ENCODE measurements around the gene ZNF74. TPM values are rescaled to one million over a fixed set of nuclear protein-coding genes. Genes with fewer than 3 reads are reported as not detected.
"Not testable (repeated sequence)": the region's sequence is repeated elsewhere in the genome, so short reads cannot be mapped to it uniquely, and the experiment has no call there.

Gene ZNF74
- total RNA-seq, 4 donors from 2014 or later, result 8.2 to 32.0 (median 10.8) TPM

DNA sequence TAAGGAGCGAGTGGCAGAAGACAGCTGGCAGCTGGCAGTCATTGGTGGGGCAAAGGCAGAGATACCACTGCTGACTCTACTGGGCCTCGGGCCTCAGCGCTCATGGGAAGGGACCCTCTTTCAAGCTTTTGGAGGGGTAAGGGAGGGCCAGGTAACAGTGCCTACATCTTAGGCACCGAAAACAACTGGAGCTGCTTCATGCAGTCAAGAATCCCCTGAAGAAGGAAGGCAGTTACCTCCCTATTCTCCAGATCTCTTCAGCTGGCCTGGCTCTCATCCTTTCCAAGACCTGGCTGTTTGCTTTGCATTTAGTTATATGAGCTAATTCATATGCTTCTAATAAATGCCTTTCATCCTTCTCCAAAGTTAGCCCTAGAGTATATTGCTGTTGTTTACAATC lies 15.8 kb upstream of the ZNF74 start:
- no peak for DNase-seq
- TF ChIP-seq, protein P1, sequence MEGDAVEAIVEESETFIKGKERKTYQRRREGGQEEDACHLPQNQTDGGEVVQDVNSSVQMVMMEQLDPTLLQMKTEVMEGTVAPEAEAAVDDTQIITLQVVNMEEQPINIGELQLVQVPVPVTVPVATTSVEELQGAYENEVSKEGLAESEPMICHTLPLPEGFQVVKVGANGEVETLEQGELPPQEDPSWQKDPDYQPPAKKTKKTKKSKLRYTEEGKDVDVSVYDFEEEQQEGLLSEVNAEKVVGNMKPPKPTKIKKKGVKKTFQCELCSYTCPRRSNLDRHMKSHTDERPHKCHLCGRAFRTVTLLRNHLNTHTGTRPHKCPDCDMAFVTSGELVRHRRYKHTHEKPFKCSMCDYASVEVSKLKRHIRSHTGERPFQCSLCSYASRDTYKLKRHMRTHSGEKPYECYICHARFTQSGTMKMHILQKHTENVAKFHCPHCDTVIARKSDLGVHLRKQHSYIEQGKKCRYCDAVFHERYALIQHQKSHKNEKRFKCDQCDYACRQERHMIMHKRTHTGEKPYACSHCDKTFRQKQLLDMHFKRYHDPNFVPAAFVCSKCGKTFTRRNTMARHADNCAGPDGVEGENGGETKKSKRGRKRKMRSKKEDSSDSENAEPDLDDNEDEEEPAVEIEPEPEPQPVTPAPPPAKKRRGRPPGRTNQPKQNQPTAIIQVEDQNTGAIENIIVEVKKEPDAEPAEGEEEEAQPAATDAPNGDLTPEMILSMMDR (IDR thresholded peaks at IDR 0.05), result no peak
- no peak for TF ChIP-seq POLR2A (IDR thresholded peaks at IDR 0.05)
- intact Hi-C loops (cut with DNase I; ENCODE audit: low total_unique reads), result no loop called here
- Histone ChIP-seq H3K36me3 (no peaks in the 10 kb centered on the region), H3K4me1 (no peaks in the 10 kb centered on the region), H3K27ac (no peak overlapping the region), H3K4me3 (no peak overlapping the region), H3K27me3 (no peaks in the 10 kb centered on the region), H3K9me3 (peaks cover 0 to 2% of the 10 kb centered on the region in 2 donors)

DNA sequence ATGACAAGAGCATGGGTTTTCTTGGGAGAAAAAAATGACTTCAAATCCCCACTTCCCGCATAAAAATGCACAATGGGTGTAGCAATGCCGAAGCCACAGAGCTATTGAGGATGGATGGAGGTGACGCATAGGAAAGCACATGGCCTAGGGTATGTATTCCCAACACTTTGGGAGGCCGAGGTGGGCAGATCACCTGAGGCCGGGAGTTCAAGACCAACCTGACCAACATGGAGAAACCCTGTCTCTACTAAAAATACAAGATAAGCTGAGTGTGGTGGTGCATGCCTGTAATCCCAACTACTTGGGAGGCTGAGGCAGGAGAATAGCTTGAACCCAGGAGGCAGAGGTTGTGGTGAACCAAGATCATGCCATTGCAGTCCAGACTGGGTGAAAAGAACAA lies 15.3 kb upstream of the ZNF74 start:
- intact Hi-C loops (cut with DNase I; ENCODE audit: low total_unique reads); H3K4me3 ChIP-seq; H3K27ac ChIP-seq; H3K27me3 ChIP-seq; H3K36me3 ChIP-seq; H3K9me3 ChIP-seq; DNase-seq; H3K4me1 ChIP-seq: not testable (repeated sequence)

DNA sequence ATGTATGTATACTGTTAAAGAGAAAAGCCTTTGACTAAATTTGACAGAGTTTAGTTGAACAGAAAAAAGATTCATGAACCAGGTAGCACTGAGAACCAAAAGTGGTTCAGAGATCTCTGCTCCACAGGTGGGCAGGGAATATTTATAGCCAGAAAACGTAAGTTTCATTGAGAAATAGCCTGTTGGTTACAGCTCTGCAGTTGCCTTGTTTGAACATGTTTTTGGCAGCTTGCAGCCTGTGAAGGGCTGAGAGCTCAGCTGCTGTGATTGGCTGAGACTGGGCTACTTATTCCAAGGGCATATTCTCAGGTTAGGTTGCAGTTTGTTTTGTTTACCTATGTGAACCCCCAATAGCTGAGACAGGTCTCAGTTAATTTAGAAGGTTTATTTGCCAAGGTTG lies 13.5 kb upstream of the ZNF74 start:
- Histone ChIP-seq H3K4me1 (no peaks in the 10 kb centered on the region), H3K36me3 (no peaks in the 10 kb centered on the region), H3K27ac (no peak overlapping the region), H3K4me3 (no peak overlapping the region), H3K9me3 (no peaks in the 10 kb centered on the region), H3K27me3 (no peaks in the 10 kb centered on the region)
- no peak for DNase-seq
- intact Hi-C loops (cut with DNase I; ENCODE audit: low total_unique reads), result no loop called here
- TF ChIP-seq, protein P1 (IDR thresholded peaks at IDR 0.05), result no peak
- TF ChIP-seq POLR2A (IDR thresholded peaks at IDR 0.05), result no peak

DNA sequence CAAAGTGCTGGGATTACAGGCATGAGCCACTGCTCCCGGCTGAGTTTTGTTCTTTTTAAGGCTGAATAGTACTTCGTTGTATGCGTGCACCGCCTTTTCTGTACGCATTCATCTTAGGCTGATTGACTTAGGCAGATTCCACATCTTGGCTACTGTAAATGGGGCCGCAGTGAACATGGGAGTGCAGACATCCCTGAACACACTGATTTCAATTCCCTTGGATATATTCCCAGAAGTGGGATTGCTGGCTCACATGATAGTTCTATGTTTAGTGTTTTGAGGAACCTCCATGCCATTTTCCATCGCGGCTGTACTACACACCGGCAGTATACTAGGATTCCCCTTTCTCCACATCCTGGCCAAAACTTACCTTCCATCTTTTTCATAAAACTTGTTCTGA lies 10.4 kb upstream of the ZNF74 start:
- H3K4me3 ChIP-seq, result no peak overlapping the region
- H3K4me1 ChIP-seq, result no peaks in the 10 kb centered on the region
- no peak for DNase-seq
- no peak overlapping the region for H3K27ac ChIP-seq
- no peaks in the 10 kb centered on the region for H3K27me3 ChIP-seq
- H3K36me3 ChIP-seq, result no peaks in the 10 kb centered on the region
- H3K9me3 ChIP-seq, result no peaks in the 10 kb centered on the region
- TF ChIP-seq, protein P1 (IDR thresholded peaks at IDR 0.05), result no peak
- no peak for TF ChIP-seq POLR2A (IDR thresholded peaks at IDR 0.05)
- intact Hi-C loops (cut with DNase I; ENCODE audit: low total_unique reads), result no loop called here

DNA sequence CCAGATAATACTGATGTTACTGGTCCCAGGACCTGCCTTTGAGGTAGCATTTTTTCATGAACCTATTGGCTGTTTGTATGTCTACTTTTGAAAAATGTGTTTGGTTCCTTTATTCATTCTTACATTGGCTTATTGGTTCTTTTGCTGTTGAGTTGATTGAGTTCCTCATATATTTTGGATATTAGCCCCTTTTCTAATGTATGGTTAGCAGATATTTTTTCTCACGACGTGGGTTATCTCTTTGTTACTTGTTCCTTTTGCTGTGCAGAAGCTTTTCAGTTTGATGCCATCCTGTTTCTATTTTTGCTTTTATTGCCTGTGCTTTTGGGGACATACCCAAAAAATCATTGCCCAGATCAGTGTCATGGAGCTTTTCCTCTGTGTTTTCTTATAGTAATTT lies 9.8 kb upstream of the ZNF74 start:
- Histone ChIP-seq H3K9me3 (no peaks in the 10 kb centered on the region), H3K4me3 (no peak overlapping the region), H3K36me3 (no peaks in the 10 kb centered on the region), H3K27ac (no peak overlapping the region), H3K27me3 (no peaks in the 10 kb centered on the region), H3K4me1 (no peaks in the 10 kb centered on the region)
- TF ChIP-seq, protein P1 (IDR thresholded peaks at IDR 0.05), result no peak
- no peak for TF ChIP-seq POLR2A (IDR thresholded peaks at IDR 0.05)
- no peak for DNase-seq
- intact Hi-C loops (cut with DNase I; ENCODE audit: low total_unique reads), result no loop called here

DNA sequence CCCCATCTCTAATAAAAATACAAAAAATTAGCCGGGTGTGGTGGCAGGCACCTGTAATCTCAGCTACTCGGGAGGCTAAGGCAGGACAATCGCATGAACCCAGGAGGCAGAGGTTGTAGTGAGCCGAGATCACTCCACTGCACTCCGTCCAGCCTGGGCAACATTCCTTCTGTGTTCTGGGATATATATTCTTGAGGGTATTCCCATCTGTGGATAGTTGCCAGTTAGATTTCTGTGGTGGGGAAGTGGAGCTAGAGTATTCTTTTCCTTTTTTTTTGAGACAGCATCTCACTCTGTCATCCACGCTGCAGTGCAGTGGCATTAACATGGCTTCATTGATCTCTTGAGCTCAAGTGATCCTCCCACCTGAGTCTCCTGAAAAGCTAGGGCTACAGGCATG lies 9.1 kb upstream of the ZNF74 start:
- DNase-seq, result no peak
- Histone ChIP-seq H3K27ac (no peak overlapping the region), H3K4me1 (no peaks in the 10 kb centered on the region), H3K36me3 (no peaks in the 10 kb centered on the region), H3K27me3 (no peaks in the 10 kb centered on the region), H3K4me3 (no peak overlapping the region), H3K9me3 (no peaks in the 10 kb centered on the region)
- TF ChIP-seq, protein P1 (IDR thresholded peaks at IDR 0.05), result no peak
- no peak for TF ChIP-seq POLR2A (IDR thresholded peaks at IDR 0.05)
- intact Hi-C loops (cut with DNase I; ENCODE audit: low total_unique reads), result no loop called here
